Ishikawa (cell line): ENCODE data around the gene TMEM138.

Experiments
- CEBPB ChIP-seq: IDR thresholded peaks from 2 replicates; pipeline ENCODE4 v1.6.1; 2012
- CREB1 ChIP-seq: IDR thresholded peaks from 2 replicates; pipeline ENCODE4 v1.6.1; 2012; ENCODE audit warnings: low read depth
- EGR1 ChIP-seq: IDR thresholded peaks from 2 replicates; pipeline ENCODE4 v1.6.1; 2012
- EP300 ChIP-seq: IDR thresholded peaks from 2 replicates; pipeline ENCODE4 v1.6.1; 2012; ENCODE audit warnings: borderline replicate concordance
- FOXM1 ChIP-seq: IDR thresholded peaks from 2 replicates; pipeline ENCODE4 v1.6.1; 2012; ENCODE audit warnings: low read depth, borderline replicate concordance
- NFIC ChIP-seq: IDR thresholded peaks from 2 replicates; pipeline ENCODE4 v1.6.1; 2012
- RAD21 ChIP-seq: IDR thresholded peaks from 2 replicates; pipeline ENCODE4 v1.6.1; 2012; ENCODE audit warnings: low read depth
- TAF1 ChIP-seq: IDR thresholded peaks from 2 replicates; pipeline ENCODE4 v1.6.1; 2012; ENCODE audit warnings: low read depth, mild to moderate bottlenecking
- TCF12 ChIP-seq: IDR thresholded peaks from 2 replicates; pipeline ENCODE4 v1.6.1; 2012; ENCODE audit warnings: low read depth
- YY1 ChIP-seq: IDR thresholded peaks from 2 replicates; pipeline ENCODE4 v1.6.1; 2012; ENCODE audit warnings: low read depth
- ZBTB7A ChIP-seq: IDR thresholded peaks from 2 replicates; pipeline ENCODE4 v1.6.1; 2012; ENCODE audit warnings: low read depth
- TF ChIP-seq, protein P1 (sequence below): IDR thresholded peaks from 2 replicates; pipeline ENCODE4 v1.6.1; 2012; ENCODE audit warnings: low read depth, mild to moderate bottlenecking

- no peak for TF ChIP-seq EP300
- TF ChIP-seq FOXM1 = no peak
- TF ChIP-seq YY1 = no peak
- no peak for TF ChIP-seq RAD21
- TF ChIP-seq CEBPB = no peak
- no peak for TF ChIP-seq TAF1
- TF ChIP-seq, protein P1, sequence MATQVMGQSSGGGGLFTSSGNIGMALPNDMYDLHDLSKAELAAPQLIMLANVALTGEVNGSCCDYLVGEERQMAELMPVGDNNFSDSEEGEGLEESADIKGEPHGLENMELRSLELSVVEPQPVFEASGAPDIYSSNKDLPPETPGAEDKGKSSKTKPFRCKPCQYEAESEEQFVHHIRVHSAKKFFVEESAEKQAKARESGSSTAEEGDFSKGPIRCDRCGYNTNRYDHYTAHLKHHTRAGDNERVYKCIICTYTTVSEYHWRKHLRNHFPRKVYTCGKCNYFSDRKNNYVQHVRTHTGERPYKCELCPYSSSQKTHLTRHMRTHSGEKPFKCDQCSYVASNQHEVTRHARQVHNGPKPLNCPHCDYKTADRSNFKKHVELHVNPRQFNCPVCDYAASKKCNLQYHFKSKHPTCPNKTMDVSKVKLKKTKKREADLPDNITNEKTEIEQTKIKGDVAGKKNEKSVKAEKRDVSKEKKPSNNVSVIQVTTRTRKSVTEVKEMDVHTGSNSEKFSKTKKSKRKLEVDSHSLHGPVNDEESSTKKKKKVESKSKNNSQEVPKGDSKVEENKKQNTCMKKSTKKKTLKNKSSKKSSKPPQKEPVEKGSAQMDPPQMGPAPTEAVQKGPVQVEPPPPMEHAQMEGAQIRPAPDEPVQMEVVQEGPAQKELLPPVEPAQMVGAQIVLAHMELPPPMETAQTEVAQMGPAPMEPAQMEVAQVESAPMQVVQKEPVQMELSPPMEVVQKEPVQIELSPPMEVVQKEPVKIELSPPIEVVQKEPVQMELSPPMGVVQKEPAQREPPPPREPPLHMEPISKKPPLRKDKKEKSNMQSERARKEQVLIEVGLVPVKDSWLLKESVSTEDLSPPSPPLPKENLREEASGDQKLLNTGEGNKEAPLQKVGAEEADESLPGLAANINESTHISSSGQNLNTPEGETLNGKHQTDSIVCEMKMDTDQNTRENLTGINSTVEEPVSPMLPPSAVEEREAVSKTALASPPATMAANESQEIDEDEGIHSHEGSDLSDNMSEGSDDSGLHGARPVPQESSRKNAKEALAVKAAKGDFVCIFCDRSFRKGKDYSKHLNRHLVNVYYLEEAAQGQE = no peak
- TF ChIP-seq CREB1 = no peak
- no peak for TF ChIP-seq ZBTB7A
- no peak for TF ChIP-seq EGR1
- no peak for TF ChIP-seq NFIC
- no peak for TF ChIP-seq TCF12
These were observed 18.1 kb upstream of the TMEM138 start for GRCh38 chr11:61343792-61344745.
